Mucosa of descending colon (tissue), 3 donors: ENCODE measurements around the gene SLC39A7. TPM values are rescaled to one million over a fixed set of nuclear protein-coding genes. Genes with fewer than 3 reads are reported as not detected.

ENCODE experiments used
- ATAC-seq: fragments of 200-7000 bp; cut with Tn5 transposase; one replicate; pipeline ENCODE4 v1.9.1; 2020; ENCODE audit warnings: mild to moderate bottlenecking, moderate library complexity
- DNase-seq, 3 donors: peaks; one replicate each; pipeline ENCODE4 v3.0.0-alpha.2; 2020
- H3K36me3 ChIP-seq: fragments of 200-600 bp; one replicate; pipeline ENCODE4 v1.8.0; 2021; ENCODE audit warnings: low read depth, mild to moderate bottlenecking
- H3K4me1 ChIP-seq: fragments of 200-600 bp; one replicate; pipeline ENCODE4 v1.8.0; 2021; ENCODE audit warnings: low read depth, mild to moderate bottlenecking
- H3K4me3 ChIP-seq: fragments of 200-600 bp; one replicate; pipeline ENCODE4 v1.8.0; 2021; ENCODE audit warnings: mild to moderate bottlenecking
- H3K9me3 ChIP-seq: fragments of 200-600 bp; one replicate; pipeline ENCODE4 v1.8.0; 2021; ENCODE audit warnings: mild to moderate bottlenecking
- CTCF ChIP-seq: fragments of 200-600 bp; IDR thresholded peaks from one replicate; pipeline ENCODE4 v1.8.0; 2022; ENCODE audit warnings: antibody characterized with exemption, mild to moderate bottlenecking
- intact Hi-C, 2 donors: fragments of 100-400 bp; cut with DNase I in 1 of 2; cut with micrococcal nuclease in 1 of 2; formaldehyde crosslinking; loops; one replicate each; pipeline versions ENCODE4 v1.11.0 to v1.11.1; 2022; cut with DNase I, micrococcal nuclease
- total RNA-seq, 3 donors: library from RNA; stranded (reverse); fragmentation: NEBNext Ultra II Directional in 2 of 3; extraction: Animal tissue kit (Norgen Biotek cat#: 25700) in 2 of 3; gene quantifications; one replicate each; pipeline versions ENCODE4 v1.2.1 to v1.2.4, GENCODE V29; 2021 to 2023
- donor health status: DM: no; HTN: no; CAD: no; lungs with moderate emphysema.
- donor health status: DM: no; HTN: no; CAD: no.
- donor health status: DM: no; HTN: yes; CAD: no.

Gene SLC39A7
- total RNA-seq, 3 donors from 2014 or later: 96.9 to 159 (median 106) TPM

DNA sequence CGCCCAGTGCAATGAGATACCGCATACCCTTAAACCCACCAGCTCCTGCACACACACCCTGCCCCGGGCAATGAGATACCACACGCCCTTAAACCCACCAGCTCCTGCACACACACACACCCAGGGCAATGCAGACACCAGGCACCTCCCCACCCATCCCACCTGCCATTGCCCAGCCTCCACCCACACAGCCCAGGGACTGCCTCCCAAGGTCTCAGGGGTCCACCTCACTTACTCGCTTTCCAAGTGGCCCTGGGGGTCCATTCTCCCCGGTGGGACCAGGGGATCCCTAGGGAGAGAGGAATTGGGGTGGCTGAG lies 32.4 kb upstream of the SLC39A7 start:
- Histone ChIP-seq H3K4me1 (no peaks in the 10 kb centered on the region), H3K9me3 (no peaks in the 10 kb centered on the region), H3K4me3 (no peak overlapping the region), H3K36me3 (no peaks in the 10 kb centered on the region)
- no peak for TF ChIP-seq CTCF
- intact Hi-C loops: no loop called here
- ATAC-seq: no peak
- DNase-seq: no peak

DNA sequence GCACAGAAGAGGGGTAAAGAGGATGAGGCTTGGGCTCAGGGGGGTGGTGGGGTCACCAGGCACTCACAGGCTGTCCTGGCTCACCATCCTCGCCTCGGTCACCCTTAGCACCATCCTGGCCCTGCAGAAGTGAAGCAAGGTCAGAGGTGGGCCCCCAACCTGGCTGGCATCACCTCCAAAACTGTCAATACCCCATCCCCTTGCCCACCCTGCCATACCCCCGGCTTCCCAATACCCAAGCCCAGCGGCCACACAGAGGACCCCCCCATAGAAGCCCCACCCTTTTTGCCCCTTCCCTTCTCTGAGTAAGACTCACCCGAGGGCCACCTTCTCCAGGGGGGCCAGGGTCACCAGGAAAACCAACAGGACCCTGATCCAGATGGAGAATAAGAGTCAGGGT lies 32.0 kb upstream of the SLC39A7 start:
- no peak for DNase-seq
- H3K4me1 ChIP-seq: no peaks in the 10 kb centered on the region
- intact Hi-C loops: no loop called here
- no peak overlapping the region for H3K4me3 ChIP-seq
- ATAC-seq: no peak
- no peak for TF ChIP-seq CTCF
- no peaks in the 10 kb centered on the region for H3K36me3 ChIP-seq
- no peaks in the 10 kb centered on the region for H3K9me3 ChIP-seq

DNA sequence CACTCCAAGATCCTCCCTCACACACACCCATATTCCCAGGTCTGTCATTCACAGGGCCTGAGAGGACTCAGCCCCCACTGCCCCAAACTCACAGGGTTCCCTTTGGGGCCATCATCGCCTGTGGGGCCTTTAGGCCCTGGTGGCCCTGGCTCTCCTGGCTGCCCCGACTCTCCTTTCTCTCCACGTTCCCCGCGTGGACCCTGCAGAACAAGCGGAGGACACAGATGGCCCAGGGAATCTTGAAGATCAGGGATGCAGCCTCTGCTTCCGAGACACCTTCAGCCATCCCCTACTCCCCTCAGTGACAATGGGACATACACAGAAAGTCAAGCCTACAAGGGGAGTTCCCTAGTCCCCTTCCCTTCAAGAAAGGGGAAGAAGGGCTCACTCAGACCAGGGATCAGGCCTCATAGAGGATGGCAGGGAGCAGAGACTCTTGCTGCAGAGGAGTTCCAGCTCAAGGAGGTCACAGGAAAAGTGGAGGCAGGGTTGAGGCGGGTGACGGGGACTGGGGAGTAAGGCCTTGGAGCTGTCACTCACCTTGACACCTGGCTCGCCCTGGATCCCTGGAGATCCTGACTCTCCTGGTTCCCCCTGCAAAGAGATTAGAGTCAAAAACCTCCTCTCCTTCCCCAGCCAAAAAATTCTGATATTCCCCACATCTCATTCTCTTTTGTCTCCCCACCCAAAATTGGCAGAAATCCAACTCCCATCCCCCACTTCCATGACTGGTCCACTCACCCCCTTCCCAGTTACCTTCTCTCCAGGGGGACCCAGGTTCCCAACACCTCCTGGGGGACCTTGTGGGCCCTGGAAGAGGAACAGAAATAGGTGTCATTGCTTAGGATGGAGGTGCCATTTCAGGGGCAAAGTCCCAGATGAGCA lies 31.1 kb upstream of the SLC39A7 start:
- Histone ChIP-seq H3K36me3 (no peaks in the 10 kb centered on the region), H3K4me1 (no peaks in the 10 kb centered on the region)
- no peak for ATAC-seq

DNA sequence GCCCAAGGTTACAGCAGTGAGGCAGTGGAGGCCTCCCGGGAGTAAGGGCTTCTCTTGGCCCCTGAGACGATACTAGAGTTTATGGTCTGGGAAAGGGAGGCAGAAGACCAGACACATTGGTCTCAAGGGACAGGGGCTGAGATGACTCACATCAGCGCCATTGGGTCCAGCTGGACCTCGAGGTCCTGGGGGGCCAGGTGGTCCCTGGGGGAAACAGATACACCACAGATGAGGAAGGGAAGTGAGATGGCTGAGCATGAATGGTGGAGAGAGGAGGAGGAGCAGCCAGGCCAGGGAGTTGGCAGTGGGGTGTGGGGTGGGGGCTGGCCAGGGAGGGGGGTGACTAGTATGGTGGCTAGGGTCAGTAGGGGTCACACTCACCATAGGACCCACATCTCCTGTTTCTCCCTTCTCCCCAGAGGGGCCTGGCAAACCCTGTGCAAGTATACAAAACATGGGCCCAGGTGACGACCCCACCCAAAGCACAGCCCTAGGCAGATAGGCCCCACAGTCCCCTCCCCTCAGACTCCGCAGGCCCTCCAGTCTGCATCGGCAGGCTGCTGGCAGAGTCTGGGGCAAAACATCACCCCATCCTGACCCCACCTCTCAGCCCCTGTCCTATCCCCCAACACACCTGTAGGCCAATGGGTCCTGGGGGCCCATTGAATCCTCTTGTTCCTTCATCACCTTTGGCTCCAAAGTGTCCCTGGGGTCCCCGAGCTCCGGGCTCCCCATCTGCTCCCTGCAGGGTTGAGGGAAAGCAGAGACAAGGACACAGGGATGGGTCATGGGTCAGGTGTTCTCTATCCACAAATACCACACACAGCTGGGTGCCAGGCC lies 30.3 kb upstream of the SLC39A7 start:
- DNase-seq: no peak
- intact Hi-C loops: no loop called here
- ATAC-seq: no peak
- Histone ChIP-seq H3K9me3 (no peaks in the 10 kb centered on the region), H3K36me3 (no peaks in the 10 kb centered on the region), H3K4me3 (no peak overlapping the region), H3K4me1 (no peaks in the 10 kb centered on the region)
- no peak for TF ChIP-seq CTCF

More for the DNA sequence above, 31.1 kb upstream of the SLC39A7 start:
- no peak for DNase-seq
- H3K9me3 ChIP-seq: no peaks in the 10 kb centered on the region
- intact Hi-C loops: no loop called here
- H3K4me3 ChIP-seq: no peak overlapping the region
- no peak for TF ChIP-seq CTCF

GRCh38 chr6:33171016-33171879 lies 29.4 kb upstream of the SLC39A7 start:
- ATAC-seq: no peak
- Histone ChIP-seq H3K4me3 (no peak overlapping the region), H3K4me1 (no peaks in the 10 kb centered on the region), H3K9me3 (no peaks in the 10 kb centered on the region), H3K36me3 (no peaks in the 10 kb centered on the region)
- intact Hi-C loops: no loop called here
- DNase-seq: no peak
- no peak for TF ChIP-seq CTCF
